HPDE6-E6E7 (cell line): ENCODE measurements around the gene DUSP5.
A peak's percentile ranks its signal among the peaks of the same experiment; 100 is the strongest.

Experiments
- DNase-seq: peaks from one replicate; pipeline ENCODE4 v3.0.0; 2011; ENCODE audit warnings: missing footprints; ENCODE audit errors: extremely low spot score

The DUSP5 gene

GRCh38 chr10:110500515-110500905 lies 2.8 kb downstream of the DUSP5 start:
- DNase-seq, result no peak

- DNase-seq, result peak; percentile 73
Observed at GRCh38 chr10:110501142-110501937, 3.6 kb downstream of the DUSP5 start.

- DNase-seq, result no peak
Observed at GRCh38 chr10:110502072-110502845, 4.6 kb downstream of the DUSP5 start.

- DNase-seq, result no peak
Observed at GRCh38 chr10:110502851-110503301, 5.2 kb downstream of the DUSP5 start.

GRCh38 chr10:110503528-110504110 lies 5.9 kb downstream of the DUSP5 start:
- DNase-seq, result no peak

GRCh38 chr10:110504111-110504735 lies 6.5 kb downstream of the DUSP5 start:
- no peak for DNase-seq

- DNase-seq, result no peak
Observed at GRCh38 chr10:110505130-110505770, 7.5 kb downstream of the DUSP5 start.

GRCh38 chr10:110506448-110506847 lies 8.7 kb downstream of the DUSP5 start:
- no peak for DNase-seq

GRCh38 chr10:110507346-110507745 lies 9.6 kb downstream of the DUSP5 start:
- no peak for DNase-seq

GRCh38 chr10:110508159-110508788 lies 10.6 kb downstream of the DUSP5 start:
- DNase-seq, result no peak

GRCh38 chr10:110508806-110509544 lies 11.3 kb downstream of the DUSP5 start:
- no peak for DNase-seq

DNA sequence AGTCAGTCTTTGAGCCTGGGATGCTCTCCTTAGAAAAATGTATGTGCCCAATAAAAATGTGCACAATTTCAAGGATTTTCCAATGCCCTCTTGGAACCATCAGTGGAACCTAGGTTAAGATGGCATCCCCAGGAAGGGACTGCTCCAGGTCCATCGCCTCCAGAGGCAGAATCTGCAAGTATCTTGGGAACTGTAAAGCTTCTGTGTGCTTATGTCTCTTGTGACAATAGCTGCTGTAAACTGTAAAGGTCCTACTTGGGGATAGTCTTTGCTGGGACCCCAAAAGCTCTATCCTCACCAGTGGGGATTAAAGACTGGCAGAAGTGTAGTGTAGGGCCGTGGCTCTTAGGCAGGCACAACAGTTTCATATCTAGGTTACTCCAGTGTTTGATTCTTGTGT lies 11.9 kb downstream of the DUSP5 start:
- no peak for DNase-seq

- no peak for DNase-seq
Observed at GRCh38 chr10:110510086-110510485, 12.4 kb downstream of the DUSP5 start.

DNA sequence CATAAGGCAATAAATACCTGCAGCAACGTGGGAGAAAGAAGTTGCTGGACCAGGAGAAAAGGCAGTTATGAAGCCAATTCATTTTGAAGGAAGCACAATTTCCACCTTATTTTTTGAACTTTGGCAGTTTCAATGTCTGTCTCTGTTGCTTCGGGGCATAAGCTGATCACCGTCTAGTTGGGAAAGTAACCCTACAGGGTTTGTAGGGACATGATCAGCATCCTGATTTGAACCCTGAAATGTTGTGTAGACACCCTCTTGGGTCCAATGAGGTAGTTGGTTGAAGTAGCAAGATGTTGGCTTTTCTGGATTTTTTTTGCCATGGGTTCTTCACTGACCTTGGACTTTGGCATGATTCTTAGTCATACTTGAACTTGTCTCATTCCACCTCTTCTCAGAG lies 13.0 kb downstream of the DUSP5 start:
- DNase-seq, result no peak

DNA sequence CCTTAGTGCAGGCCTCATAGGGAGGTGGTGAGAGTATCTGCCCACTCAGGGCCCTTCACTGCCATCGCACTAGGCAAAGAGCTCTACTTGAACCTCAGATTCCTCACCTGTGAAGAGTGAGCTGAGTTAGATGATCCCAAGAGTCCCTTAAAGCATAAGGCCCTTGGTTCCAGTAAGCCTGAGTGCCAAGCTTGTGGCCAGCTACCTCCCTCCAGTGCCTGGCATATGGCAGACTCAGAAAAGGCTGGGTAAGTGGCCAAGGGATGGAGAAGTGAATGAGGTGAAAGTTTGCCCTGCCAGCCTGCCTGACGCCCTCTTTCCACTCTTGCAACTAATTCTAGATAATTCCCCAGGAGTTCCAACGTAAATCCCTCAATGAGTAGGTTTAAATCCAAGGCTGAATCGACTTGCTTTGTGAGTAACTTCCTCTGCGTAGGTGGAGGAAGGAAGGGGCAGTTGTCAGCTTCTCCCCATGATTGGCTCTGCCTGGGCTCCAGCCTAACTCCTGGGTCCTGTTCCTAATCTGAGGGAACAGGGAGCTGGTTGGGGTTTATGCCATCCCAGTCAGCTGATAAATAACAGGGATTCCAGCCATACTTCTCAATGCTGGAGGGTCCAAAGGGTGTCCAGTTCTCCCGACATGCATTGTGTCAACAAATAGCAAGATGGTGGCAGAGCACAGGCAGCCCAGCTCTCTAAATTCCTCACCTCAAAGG lies 14.2 kb downstream of the DUSP5 start:
- no peak for DNase-seq

DNA sequence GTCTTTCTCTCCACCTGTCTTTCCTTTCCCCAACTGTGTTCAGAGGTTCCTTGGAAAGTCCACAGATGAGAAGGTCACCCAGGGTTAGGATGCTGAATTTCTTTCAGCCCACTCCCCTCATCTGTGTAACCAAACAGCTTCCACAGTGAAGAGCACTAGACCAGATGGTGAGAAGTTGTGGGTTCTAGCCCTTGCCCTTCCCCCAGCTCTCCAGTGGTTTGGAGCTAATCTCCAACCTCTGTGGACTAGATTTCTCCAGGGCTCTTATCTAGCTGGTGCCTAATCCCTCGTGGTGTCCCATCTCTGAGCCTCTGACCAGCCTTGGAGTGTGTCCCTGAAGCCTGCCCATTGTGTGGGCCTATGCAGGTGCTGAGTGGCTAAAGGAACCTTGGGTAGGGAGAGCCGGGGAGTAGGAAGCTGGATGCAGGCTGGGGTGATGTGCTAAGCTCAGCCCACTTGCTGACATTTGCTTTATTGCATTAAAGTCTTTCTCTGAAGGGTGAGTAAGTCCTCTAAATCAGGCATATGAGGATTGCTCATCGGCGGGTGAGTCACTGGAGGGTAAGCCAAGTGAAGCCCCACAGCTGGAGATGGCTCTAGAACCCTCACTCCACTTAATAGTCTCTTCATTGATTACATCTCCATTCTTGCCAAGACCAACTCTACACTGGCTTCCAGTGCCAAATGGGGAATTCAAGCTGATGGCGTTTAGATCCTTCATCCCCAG lies 14.9 kb downstream of the DUSP5 start:
- peak; percentile 60 for DNase-seq

DNA sequence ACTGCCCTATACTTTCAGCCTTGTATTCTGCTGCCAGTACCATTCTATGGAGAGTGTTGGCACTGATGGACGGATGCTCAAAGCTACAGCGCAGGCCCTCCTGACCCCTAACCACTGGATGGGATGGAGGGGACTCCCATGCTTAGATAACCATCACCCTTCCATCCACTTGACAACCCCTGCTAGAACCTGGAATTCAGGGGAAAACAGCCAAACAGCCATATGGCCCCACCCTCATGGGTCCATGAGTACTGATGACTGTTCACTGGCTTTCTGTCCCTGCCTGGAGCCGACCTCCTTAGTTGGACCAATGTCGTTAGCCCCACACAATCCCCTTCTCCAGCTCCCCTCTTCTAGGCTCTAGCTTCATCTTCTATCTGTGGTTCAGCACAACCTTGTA lies 16.2 kb downstream of the DUSP5 start:
- DNase-seq, result no peak

- no peak for DNase-seq
Observed at GRCh38 chr10:110514848-110515247, 17.1 kb downstream of the DUSP5 start.

DNA sequence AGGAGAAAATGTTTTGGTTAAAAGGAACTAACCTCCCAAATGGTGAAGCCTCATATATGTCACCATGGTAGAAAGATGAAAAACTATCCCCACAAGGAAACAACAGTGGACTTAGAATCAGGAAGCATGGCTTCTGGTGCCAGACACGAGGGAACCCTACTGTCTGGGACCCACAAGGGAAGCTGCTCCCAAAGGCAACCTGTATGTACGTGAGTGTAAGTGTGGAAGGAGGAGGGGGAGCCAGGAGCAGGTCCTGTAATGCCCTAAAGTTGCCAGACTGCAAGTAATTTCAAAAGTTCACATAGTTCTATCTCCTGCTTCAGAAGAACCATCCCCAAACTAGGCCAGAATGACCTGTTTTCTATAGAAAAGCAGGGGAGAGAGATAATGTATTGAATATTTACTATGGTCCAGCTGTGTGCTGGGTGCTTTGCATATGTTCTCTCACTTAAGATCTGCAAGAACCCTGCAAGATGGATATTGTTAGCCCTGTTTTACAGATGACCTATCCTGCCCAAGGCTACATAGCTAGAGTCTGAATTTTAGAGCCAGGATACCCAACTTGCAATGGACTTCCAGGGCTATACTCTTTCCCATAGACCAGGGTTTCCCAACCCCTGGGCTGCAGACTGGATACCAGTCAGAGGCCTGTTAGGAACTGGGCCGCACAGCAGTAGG lies 19.2 kb downstream of the DUSP5 start:
- no peak for DNase-seq
